Peyer's patch (tissue), 4 donors: ENCODE results near the gene TOMM6.

Experiments used
- POLR2A ChIP-seq, 2 donors: fragments of 450-650 bp; IDR thresholded peaks; one replicate each; pipeline ENCODE4 v1.5.1; 2017; ENCODE audit warnings: antibody characterized with exemption in 2 of 2, mild to moderate bottlenecking in 2 of 2, moderate library complexity in 2 of 2
- TF ChIP-seq, protein P1 (sequence below), 6 experiments: fragments of 450-650 bp in 4 of 6; fragments of 200-600 bp in 2 of 6; sonication (generic) in 1 of 6; IDR thresholded peaks; one replicate each; pipeline ENCODE4 v1.5.1; 2017 to 2019; ENCODE audit warnings: antibody characterized with exemption in 6 of 6, mild to moderate bottlenecking in 3 of 6, moderate library complexity in 1 of 6

DNA sequence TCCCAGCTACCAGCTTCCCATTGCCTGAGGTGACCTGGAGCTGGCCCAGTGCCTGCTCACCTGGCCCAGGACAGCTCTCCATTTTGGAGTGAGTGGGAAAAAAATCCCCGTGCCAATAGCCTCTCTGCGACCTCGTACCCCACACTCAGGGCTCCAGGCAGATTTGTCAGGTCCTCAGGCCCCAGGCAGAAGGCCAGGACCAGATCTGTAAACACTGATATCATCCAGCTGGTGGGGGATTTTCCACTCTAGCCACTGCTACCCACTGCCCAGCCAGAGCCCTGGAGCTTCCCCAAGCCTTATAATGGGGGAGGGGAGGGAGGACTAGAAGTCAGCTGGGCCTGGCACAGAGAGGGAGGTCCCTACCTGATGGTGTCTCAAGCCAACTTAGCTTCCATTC is 39.0 kb upstream of the TOMM6 start:
- TF ChIP-seq, protein P1, sequence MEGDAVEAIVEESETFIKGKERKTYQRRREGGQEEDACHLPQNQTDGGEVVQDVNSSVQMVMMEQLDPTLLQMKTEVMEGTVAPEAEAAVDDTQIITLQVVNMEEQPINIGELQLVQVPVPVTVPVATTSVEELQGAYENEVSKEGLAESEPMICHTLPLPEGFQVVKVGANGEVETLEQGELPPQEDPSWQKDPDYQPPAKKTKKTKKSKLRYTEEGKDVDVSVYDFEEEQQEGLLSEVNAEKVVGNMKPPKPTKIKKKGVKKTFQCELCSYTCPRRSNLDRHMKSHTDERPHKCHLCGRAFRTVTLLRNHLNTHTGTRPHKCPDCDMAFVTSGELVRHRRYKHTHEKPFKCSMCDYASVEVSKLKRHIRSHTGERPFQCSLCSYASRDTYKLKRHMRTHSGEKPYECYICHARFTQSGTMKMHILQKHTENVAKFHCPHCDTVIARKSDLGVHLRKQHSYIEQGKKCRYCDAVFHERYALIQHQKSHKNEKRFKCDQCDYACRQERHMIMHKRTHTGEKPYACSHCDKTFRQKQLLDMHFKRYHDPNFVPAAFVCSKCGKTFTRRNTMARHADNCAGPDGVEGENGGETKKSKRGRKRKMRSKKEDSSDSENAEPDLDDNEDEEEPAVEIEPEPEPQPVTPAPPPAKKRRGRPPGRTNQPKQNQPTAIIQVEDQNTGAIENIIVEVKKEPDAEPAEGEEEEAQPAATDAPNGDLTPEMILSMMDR (IDR thresholded peaks at IDR 0.05): no peak
- no peak for TF ChIP-seq POLR2A (IDR thresholded peaks at IDR 0.05)
